GM19467 (cell line): ENCODE results near the gene PSAPL1.
"Not testable (repeated sequence)": the region's sequence is repeated elsewhere in the genome, so short reads cannot be mapped to it uniquely, and the experiment has no call there.

Experiments
- ATAC-seq: cut with Tn5 transposase; IDR thresholded peaks from one replicate; pipeline ENCODE4 v1.9.1; 2021; ENCODE audit warnings: mild to moderate bottlenecking, moderate library complexity; ENCODE audit not compliant: unreplicated experiment

The PSAPL1 gene

DNA sequence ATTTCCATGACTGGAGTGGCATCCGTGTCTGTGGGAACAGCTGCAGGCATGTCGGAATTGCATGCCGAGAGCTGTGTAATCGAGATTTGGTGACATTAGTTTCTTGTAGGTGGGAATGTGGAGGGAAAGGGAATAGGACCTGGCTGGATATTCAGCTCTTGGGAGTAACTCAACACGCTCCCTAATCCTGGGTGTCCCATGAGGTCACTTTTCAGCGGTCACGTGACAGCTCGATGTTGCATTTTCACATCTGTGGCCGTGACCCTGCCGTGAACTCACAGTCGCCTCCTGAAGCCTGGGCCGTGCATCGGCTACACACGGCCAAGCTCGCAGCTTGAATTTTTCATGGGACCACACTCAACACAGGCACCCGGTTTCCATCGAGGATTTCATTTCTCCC, 25.8 kb upstream of the PSAPL1 start:
- ATAC-seq: no peak

DNA sequence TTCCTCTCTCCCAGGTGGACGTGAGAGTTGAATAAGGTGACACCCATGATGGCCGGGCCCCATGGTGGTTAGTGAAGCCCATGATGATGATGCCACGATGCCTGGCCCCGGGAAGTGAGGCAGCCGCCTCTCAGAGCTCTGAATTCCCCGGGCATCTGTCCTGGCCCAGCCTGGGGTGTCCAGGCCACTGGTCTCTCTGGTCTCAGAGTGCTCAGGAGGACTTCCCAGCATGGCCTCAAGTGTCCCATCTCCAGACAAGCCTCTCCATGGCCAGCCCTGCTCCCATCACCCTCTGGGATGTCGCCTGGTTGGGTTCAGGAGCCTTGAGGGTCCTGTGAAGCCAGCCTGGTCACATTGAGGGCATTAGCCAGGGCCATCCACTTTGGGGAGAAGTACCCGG, 24.7 kb upstream of the PSAPL1 start:
- ATAC-seq: no peak

GRCh38 chr4:7458477-7458876, 23.7 kb upstream of the PSAPL1 start:
- ATAC-seq: no peak

- no peak for ATAC-seq
These were observed 23.3 kb upstream of the PSAPL1 start for GRCh38 chr4:7458066-7458425.

DNA sequence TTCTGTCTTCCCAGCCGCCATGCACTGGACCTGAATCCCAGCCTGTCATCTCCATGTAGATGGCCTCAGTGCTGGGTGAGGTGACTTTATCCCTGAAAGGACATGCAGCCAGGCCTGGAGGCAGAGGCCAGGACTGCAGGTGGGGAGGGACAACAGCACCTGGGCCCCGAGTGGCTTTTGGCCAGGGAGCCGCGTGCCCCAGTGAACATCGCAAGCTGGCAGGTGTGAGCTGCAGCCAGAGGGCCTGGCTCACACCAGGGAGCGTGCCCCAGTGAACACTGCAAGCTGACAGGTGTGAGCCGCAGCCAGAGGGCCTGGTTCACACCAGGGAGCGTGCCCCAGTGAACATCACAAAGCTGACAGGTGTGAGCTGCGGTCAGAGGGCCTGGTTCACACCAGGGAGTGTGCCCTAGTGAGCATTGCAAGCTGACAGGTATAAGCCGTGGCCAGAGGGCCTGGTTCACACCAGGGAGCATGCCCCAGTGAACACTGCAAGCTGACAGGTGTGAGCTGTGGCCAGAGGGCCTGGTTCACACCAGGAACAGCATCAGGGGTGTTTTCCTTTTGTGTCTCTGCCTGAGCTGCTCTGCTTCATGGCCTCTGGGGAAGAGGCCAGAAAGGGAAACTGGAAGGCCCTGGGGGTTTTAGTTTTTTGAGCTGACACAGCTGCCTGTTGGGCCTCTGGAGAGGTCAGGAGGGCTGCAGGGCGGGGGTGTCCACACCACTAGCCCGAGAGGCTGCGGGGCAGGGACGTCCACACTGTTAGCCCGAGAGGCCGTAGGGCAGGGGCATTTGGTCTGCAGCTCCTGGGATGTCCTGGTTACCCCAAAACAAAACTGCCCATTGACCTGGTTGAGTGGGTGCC, 22.7 kb upstream of the PSAPL1 start:
- ATAC-seq: no peak

DNA sequence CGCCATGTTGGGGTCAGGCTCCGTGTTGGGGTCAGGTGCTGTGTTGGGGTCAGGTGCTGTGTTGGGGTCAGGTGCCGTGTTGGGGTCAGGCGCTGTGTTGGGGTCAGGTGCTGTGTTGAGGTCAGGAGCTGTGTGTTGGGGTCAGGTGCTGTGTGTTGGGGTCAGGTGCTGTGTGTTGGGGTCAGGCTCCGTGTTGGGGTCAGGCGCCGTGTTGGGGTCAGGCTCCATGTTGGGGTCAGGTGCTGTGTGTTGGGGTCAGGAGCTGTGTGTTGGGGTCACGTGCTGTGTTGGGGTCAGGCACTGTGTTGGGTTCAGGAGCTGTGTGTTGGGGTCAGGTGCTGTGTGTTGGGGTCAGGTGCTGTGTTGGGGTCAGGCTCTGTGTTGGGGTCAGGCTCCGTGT, 18.1 kb upstream of the PSAPL1 start:
- ATAC-seq: not testable (repeated sequence)

DNA sequence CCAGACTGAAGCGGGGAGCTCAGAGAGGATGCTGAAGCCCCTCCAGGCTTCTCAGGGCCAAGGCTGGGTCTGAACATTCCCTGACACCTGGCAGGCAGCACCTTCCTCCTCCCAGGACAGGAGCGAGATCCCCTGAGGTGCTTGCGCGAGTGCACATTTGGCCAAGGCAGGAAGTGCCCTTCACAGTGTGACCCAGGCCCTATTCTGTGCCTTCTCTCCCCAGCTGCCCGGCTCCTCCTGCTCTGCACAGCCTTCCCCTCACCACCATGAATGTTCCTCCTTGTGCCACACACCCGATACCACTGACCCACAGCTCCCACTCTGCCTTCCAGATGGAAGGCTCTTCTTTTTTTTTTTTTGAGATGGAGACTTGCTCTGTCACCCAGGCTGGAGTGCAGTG, 17.1 kb upstream of the PSAPL1 start:
- no peak for ATAC-seq

GRCh38 chr4:7451434-7451789, 16.7 kb upstream of the PSAPL1 start:
- no peak for ATAC-seq

DNA sequence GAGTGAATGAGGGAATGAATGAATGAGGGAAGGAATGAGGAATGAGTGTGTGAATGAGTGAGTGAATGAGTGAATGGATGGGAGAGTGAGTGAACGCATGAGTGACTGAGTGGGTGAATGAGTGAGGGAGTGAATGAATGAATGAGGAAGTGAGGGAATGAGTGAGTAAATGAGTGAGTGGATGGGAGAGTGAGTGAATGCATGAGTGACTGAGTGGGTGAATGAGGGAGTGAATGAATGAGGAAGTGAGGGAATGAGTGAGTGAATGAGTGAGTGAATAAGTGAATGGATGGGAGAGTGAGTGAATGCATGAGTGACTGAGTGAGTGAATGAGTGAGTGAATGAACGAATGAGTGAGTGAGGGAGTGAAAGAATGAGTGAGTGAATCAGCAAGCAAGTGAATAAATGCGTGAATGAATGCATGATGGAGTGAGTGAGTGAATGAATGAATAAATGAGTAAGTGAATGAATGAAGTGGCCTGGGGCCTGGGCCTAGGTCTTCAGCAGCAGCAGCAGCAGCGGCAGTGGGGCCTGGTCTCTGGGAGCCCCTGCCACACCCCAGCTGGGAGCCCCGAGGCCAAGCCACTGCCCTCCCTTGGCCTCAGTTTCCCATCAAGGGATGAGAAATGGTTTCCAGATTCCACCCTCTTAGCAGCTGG, 16.2 kb upstream of the PSAPL1 start:
- ATAC-seq: no peak

DNA sequence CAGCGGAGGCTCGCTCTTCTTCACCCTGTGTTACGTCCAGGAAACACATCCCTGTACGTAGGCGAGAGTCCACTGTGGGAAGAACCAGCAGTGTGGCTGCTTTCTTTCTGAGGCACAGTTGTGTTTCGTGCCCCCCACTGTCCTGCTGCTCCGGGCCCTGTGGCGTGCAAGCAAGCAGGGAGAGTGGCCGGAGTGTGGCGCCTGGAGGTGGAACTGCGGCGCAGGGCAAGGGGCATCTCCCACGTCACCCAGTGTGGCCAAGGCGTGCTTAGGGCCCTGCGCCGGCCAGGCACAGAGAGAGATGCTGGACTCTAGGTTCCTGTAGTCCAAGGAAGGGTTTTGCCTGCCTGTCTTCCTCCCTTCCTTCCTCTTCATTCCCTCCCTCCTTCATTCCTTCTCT, 13.3 kb upstream of the PSAPL1 start:
- ATAC-seq: no peak

DNA sequence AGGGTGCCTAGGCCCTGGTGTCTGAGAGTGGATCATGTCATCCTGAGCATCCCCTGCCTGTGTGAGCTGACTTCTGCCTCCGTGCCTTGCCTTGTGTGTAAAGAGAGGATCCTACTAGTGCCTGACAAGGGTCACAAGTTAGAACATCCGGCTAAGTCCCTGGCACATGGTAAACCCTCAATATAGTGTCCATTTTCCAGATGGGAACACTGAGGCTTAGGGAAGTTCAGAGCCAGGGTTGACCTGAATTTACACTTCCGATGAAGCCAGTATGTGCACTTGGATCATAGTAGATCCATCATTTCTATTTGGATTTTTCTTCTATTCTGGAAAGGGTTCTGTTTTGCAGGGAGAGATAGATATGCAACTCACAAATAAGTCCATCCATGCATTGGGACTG, 12.5 kb upstream of the PSAPL1 start:
- no peak for ATAC-seq

GRCh38 chr4:7444731-7445130, 10.0 kb upstream of the PSAPL1 start:
- no peak for ATAC-seq

- no peak for ATAC-seq
These were observed 9.6 kb upstream of the PSAPL1 start for GRCh38 chr4:7444314-7444713.

DNA sequence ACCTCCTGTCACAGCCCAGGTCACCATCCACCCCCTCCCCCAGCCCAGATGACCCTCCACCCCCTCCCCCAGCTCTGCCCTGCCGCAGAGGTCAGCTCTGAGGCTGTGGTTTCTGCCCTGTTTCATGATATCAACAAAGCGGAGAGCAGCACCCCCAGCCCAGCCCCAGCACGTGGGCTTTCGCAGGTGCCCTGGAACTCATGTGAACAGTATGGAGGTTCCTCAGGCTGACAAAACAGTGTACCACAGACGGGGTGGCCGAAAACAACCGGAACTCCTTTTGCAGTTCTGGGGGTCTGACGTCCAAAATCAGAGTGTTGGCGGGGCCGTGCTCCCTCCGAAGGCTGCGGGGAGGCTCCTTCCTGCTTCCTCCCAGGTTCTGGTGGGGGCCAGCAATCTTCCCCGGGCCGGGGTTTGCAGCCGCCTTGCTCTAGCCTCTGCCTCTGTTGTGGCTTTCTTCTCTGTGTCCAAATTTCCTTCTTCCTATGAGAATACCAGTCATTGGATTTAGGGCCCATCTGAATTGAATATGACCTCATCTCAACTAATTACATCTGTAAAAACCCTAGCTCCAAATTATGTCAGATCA, 7.9 kb upstream of the PSAPL1 start:
- no peak for ATAC-seq

DNA sequence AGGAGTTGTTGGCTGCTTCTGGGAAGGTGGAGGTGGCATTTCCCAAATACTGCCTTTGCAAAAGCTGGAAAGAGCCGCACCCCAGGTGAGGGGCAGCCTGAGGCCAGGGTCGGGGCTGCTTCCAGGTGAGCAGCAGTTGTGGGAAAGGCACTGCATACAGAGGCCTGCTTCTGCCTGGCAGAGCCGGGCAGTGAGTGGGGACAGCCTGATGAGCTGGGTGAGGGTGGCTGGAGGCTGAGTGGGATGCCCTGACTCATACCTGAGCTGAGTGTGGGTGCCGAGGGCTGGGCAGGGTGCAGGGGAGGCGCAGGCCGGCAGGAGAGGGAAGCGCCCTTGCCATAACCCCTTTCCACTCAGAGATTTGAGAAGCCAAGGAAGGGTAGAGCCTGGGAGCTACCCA, 6.5 kb upstream of the PSAPL1 start:
- no peak for ATAC-seq

DNA sequence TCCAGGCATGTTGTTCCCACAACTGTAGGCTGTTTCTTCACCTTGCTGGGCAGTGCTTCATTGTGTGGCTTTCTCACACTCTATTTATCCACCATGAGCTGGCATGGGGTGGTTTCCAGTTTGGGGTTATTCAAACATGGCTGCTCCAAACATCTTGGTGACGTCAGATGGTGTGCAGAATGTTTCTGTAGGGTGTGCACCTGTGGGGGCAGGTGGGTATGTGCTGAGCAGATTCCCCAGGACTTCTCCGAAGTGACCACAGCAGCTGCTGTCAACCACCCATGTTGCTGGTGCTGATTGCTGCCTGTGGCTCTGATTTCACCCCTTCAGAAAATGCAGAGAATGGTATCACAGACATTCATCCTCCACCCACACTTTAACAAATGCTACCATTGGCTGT, 5.0 kb upstream of the PSAPL1 start:
- no peak for ATAC-seq

DNA sequence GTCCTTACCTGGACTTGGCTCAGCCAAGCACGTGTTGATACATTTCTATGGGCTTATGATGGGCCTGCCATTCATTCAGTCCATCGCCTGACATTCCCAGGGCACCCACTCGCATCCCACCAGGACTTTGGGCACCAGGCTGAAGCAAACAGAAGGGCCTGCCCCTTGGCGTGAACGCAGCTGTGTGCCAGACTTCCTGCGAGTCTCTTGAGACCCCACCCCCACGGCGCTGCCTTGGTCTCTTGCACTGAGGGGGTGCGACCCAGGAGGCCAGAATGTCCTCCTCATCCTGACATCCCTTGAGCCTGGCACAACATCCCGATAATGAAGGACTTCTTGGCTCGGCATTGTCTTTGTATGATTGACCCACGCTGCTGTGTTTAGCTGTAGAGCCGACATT, 1.5 kb upstream of the PSAPL1 start:
- ATAC-seq: no peak

GRCh38 chr4:7435471-7436061, 836 bp upstream of the PSAPL1 start:
- no peak for ATAC-seq

GRCh38 chr4:7434141-7434765, 477 bp downstream of the PSAPL1 start:
- no peak for ATAC-seq

GRCh38 chr4:7433376-7434140, 1.2 kb downstream of the PSAPL1 start:
- ATAC-seq: no peak
